Measurements from ENCODE around the gene ATP2B2. TPM values are rescaled to one million over a fixed set of nuclear protein-coding genes. Genes with fewer than 3 reads are reported as not detected.

Gene ATP2B2
- total and polyA plus RNA-seq, 10 of the 15 experiments (the other 5 are each of a cell fraction or from before 2014, with no cell fraction given): 0.04 TPM; not detected in 9

DNA sequence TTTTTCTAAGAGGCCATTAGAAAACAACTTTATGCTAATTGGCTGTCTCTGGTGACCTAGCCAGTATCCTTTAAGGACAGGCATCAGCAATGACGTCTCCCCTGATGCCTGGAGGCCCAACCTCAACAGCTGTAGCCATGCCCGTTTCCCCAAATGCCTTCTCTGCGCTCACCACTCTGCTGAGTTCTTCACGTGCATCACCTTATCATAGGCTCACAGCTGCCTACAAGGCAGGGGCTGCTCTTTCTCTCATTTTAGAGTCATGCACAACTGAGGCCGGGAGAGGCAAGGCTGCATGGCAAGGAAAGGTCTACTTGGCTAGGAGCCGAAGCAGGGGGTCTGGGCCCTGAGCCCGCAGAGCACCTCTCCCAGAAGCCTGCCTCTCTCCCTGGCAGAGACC, 140.6 kb downstream of the ATP2B2 start:
- intact Hi-C loops (cut with micrococcal nuclease; ENCODE audit: unreplicated experiment): no loop called here
- Histone ChIP-seq H3K4me3 (no peak overlapping the region), H3K27ac (ENCODE audit: control insufficient read depth, insufficient read depth) (no peak overlapping the region), H3K4me1 (ENCODE audit: control insufficient read depth, insufficient read depth, low read length) (no peaks in the 10 kb centered on the region), H4K20me1 (ENCODE audit: control insufficient read depth, insufficient read depth) (no peaks in the 10 kb centered on the region), H3K9ac (ENCODE audit: control insufficient read depth, insufficient read depth, low read length) (no peak overlapping the region), H3K36me3 (ENCODE audit: control insufficient read depth in 2 of 2, insufficient read depth in 2 of 2, low read length in 1 of 2) (no peaks in the 10 kb centered on the region), H3K79me2 (ENCODE audit: control insufficient read depth, insufficient read depth, low read length) (no peaks in the 10 kb centered on the region), H3K4me2 (ENCODE audit: control insufficient read depth, insufficient read depth) (no peak overlapping the region), H2AFZ (ENCODE audit: control insufficient read depth, low read depth, low read length) (no peak overlapping the region), H3K9me3 (replicated peaks; ENCODE audit: control insufficient read depth, insufficient read depth, low read length) (no peaks in the 10 kb centered on the region), H3K27me3 (replicated peaks in 1 of 2; ENCODE audit: control insufficient read depth in 2 of 2, insufficient read depth in 2 of 2, low read length in 1 of 2) (no peaks in the 10 kb centered on the region; a peak in 2 of 4 replicates)
- FAIRE-seq (no peak), ATAC-seq (no peak), DNase-seq (ENCODE audit: low read depth, low spot score) (no peak)
- in situ Hi-C loops (cut with MboI): no loop called here
- TF ChIP-seq STAT1 (conservative IDR thresholded peaks at IDR 0.05) (no peak), IRF5 (IDR thresholded peaks at IDR 0.05; ENCODE audit: borderline replicate concordance) (no peak), TCF3 (IDR thresholded peaks at IDR 0.05; ENCODE audit: borderline replicate concordance, insufficient read depth, low read depth, low read length) (no peak), CREM (IDR thresholded peaks at IDR 0.05; ENCODE audit: low read depth) (no peak)
- ChIA-PET SMC1A (ENCODE audit: uncharacterized antibody, unreplicated experiment) (no interaction called here), CTCF (no interaction called here), POLR2A (no interaction called here), RAD21 (ENCODE audit: unreplicated experiment) (no interaction called here)
- 49% methylated on average over 7 of the region's 7 CpGs for WGBS (ENCODE audit: insufficient coverage, insufficient replicate concordance, low lambda C conversion rate, missing lambda C conversion rate)
- BruUV-seq (replicated peaks): no TSS peak

GRCh38 chr3:10363935-10364334, 141.5 kb downstream of the ATP2B2 start:
- ChIA-PET POLR2A (no interaction called here), RAD21 (ENCODE audit: unreplicated experiment) (no interaction called here)
- 0% methylated on average over 1 of the region's 1 CpG for WGBS (ENCODE audit: insufficient coverage, insufficient replicate concordance, low lambda C conversion rate, missing lambda C conversion rate)
- no peak for TF ChIP-seq IRF4 (IDR thresholded peaks at IDR 0.05; ENCODE audit: low read depth, low read length)
- TF ChIP-seq NFYB (IDR thresholded peaks at IDR 0.05; ENCODE audit: insufficient read depth, low read depth, low read length): no peak
- TF ChIP-seq FOXK2 (IDR thresholded peaks at IDR 0.05): no peak
- no peak for TF ChIP-seq ESRRA (IDR thresholded peaks at IDR 0.05; ENCODE audit: low read length)
- no peak for TF ChIP-seq CUX1 (IDR thresholded peaks at IDR 0.05; ENCODE audit: insufficient replicate concordance, low read depth, low read length)
- TF ChIP-seq PAX8 (IDR thresholded peaks at IDR 0.05): no peak
- no peak for TF ChIP-seq EED (IDR thresholded peaks at IDR 0.05; ENCODE audit: low read depth)
- no peak for TF ChIP-seq LARP7 (IDR thresholded peaks at IDR 0.05)

More at GRCh38 chr3:10363935-10364334, 141.5 kb downstream of the ATP2B2 start:
- no peak overlapping the region for H3K27ac ChIP-seq (ENCODE audit: control insufficient read depth, insufficient read depth)
- SMC1A ChIA-PET (ENCODE audit: uncharacterized antibody, unreplicated experiment): no interaction called here
- intact Hi-C loops (cut with micrococcal nuclease; ENCODE audit: unreplicated experiment) (no loop called here), in situ Hi-C loops (cut with MboI) (no loop called here)
- no peak overlapping the region for H3K9ac ChIP-seq (ENCODE audit: control insufficient read depth, insufficient read depth, low read length)
- DNase-seq (ENCODE audit: low read depth, low spot score) (no peak), ATAC-seq (no peak), FAIRE-seq (no peak)
- no TSS peak for BruUV-seq (replicated peaks)
- H2AFZ ChIP-seq (ENCODE audit: control insufficient read depth, low read depth, low read length): no peak overlapping the region
- no peaks in the 10 kb centered on the region; a peak in 2 of 4 replicates for H3K27me3 ChIP-seq (replicated peaks in 1 of 2; ENCODE audit: control insufficient read depth in 2 of 2, insufficient read depth in 2 of 2, low read length in 1 of 2)
- no peaks in the 10 kb centered on the region for H4K20me1 ChIP-seq (ENCODE audit: control insufficient read depth, insufficient read depth)
- H3K79me2 ChIP-seq (ENCODE audit: control insufficient read depth, insufficient read depth, low read length): no peaks in the 10 kb centered on the region
- no peaks in the 10 kb centered on the region for H3K36me3 ChIP-seq (ENCODE audit: control insufficient read depth in 2 of 2, insufficient read depth in 2 of 2, low read length in 1 of 2)
- CTCF ChIA-PET: no interaction called here
- H3K4me3 ChIP-seq: no peak overlapping the region
- H3K4me2 ChIP-seq (ENCODE audit: control insufficient read depth, insufficient read depth): no peak overlapping the region
- no peaks in the 10 kb centered on the region for H3K9me3 ChIP-seq (replicated peaks; ENCODE audit: control insufficient read depth, insufficient read depth, low read length)
- no peaks in the 10 kb centered on the region for H3K4me1 ChIP-seq (ENCODE audit: control insufficient read depth, insufficient read depth, low read length)
